AG09319 (cell line): Measurements from ENCODE around the gene MYO3B.
"Not testable (repeated sequence)": the region's sequence is repeated elsewhere in the genome, so short reads cannot be mapped to it uniquely, and the experiment has no call there.

Experiments used
- DNase-seq: peaks from one replicate; pipeline ENCODE4 v3.0.0-alpha.2; 2010; ENCODE audit warnings: low read depth; ENCODE audit errors: extremely low read depth
- CTCF ChIP-seq: IDR thresholded peaks from 2 replicates; pipeline ENCODE4 v1.5.1; 2011; ENCODE audit warnings: low read depth, mild to moderate bottlenecking, inconsistent platforms, low read length, moderate library complexity

MYO3B gene

GRCh38 chr2:170466632-170467031, 288.7 kb downstream of the MYO3B start:
- TF ChIP-seq CTCF = no peak
- no peak for DNase-seq

- no peak for TF ChIP-seq CTCF
- DNase-seq = no peak
These were observed 289.8 kb downstream of the MYO3B start for GRCh38 chr2:170467568-170468422.

GRCh38 chr2:170468557-170468956, 290.6 kb downstream of the MYO3B start:
- no peak for TF ChIP-seq CTCF
- DNase-seq = no peak

- DNase-seq = not testable (repeated sequence)
These were observed 294.6 kb downstream of the MYO3B start for GRCh38 chr2:170472498-170472897.

- no peak for DNase-seq
- no peak for TF ChIP-seq CTCF
These were observed 297.9 kb downstream of the MYO3B start for GRCh38 chr2:170475878-170476277.

GRCh38 chr2:170477630-170478029, 299.7 kb downstream of the MYO3B start:
- no peak for TF ChIP-seq CTCF
- DNase-seq = no peak

- DNase-seq = no peak
- TF ChIP-seq CTCF = no peak
These were observed 303.3 kb downstream of the MYO3B start for GRCh38 chr2:170481201-170481600.

- TF ChIP-seq CTCF = no peak
- no peak for DNase-seq
These were observed 306.6 kb downstream of the MYO3B start for GRCh38 chr2:170484552-170484951.
